Upper lobe of left lung (tissue), 6 donors: Measurements from ENCODE around the gene GPR153. TPM values are rescaled to one million over a fixed set of nuclear protein-coding genes. Genes with fewer than 3 reads are reported as not detected.
A peak's percentile ranks its signal among the peaks of the same experiment; 100 is the strongest.

Experiments
- ATAC-seq, 2 donors: fragments of 200-7000 bp; cut with Tn5 transposase; one replicate each; pipeline ENCODE4 v1.9.1; 2022; ENCODE audit warnings: mild to moderate bottlenecking in 2 of 2, moderate library complexity in 2 of 2; ENCODE audit not compliant: low FRiP score in 2 of 2
- DNase-seq, 2 donors: peaks; one replicate each; pipeline ENCODE4 v3.0.0-alpha.2; 2019 to 2020
- H3K27ac ChIP-seq, 4 donors: fragments of 200-600 bp; sonication (generic); one replicate each; pipeline ENCODE4 v1.5.1; 2016 to 2019
- H3K27me3 ChIP-seq, 4 donors: fragments of 200-600 bp; sonication (generic); one replicate each; pipeline ENCODE4 v1.5.1; 2017 to 2019
- H3K36me3 ChIP-seq, 4 donors: fragments of 200-600 bp; sonication (generic); one replicate each; pipeline ENCODE4 v1.5.1; 2016 to 2019
- H3K4me1 ChIP-seq, 4 donors: fragments of 200-600 bp; sonication (generic); one replicate each; pipeline ENCODE4 v1.5.1; 2018 to 2019
- H3K4me3 ChIP-seq, 4 donors: fragments of 200-600 bp; sonication (generic); one replicate each; pipeline ENCODE4 v1.5.1; 2017 to 2019; ENCODE audit warnings: mild to moderate bottlenecking in 2 of 4, moderate library complexity in 1 of 4
- H3K9me3 ChIP-seq, 4 donors: fragments of 200-600 bp; sonication (generic); one replicate each; pipeline ENCODE4 v1.5.1; 2018 to 2019
- EP300 ChIP-seq, 4 donors: sonication (generic); formaldehyde crosslinking; IDR thresholded peaks; one replicate each; pipeline ENCODE4 v1.5.1; 2017; ENCODE audit warnings: antibody characterized with exemption in 4 of 4, control low read depth in 2 of 4
- POLR2A ChIP-seq, 4 donors: fragments of 450-650 bp; IDR thresholded peaks; one replicate each; pipeline ENCODE4 v1.5.1; 2016 to 2017; ENCODE audit warnings: antibody characterized with exemption in 4 of 4, mild to moderate bottlenecking in 2 of 4
- POLR2AphosphoS5 ChIP-seq, 2 donors: sonication (generic); formaldehyde crosslinking; IDR thresholded peaks; one replicate each; pipeline ENCODE4 v1.5.1; 2017; ENCODE audit warnings: antibody characterized with exemption in 2 of 2
- WGBS, 2 donors: methylation state at CpG; one replicate each; pipeline ENCODE4 v1.1.5; 2017 to 2018; 5-methylcytosine and 5-hydroxymethylcytosine counted together
- total RNA-seq, 6 donors: library from RNA; depleted of rRNA in 4 of 6; stranded (reverse); fragments of >200 nt in 4 of 6; gene quantifications; one replicate each; pipeline versions ENCODE4 v1.1.0 to v1.2.1, GENCODE V29; 2016 to 2021
- TF ChIP-seq, protein P1 (sequence below), 6 experiments: fragments of 450-650 bp in 4 of 6; fragments of 200-600 bp in 2 of 6; sonication (generic) in 2 of 6; IDR thresholded peaks; one replicate each; pipeline ENCODE4 v1.5.1; 2016 to 2019; ENCODE audit warnings: antibody characterized with exemption in 6 of 6
- donor health status: DM: no; HTN: no; CAD: no; lungs with moderate emphysema.
- donor health status: DM: no; HTN: yes; CAD: no; lungs with severe emphysema.

GPR153 gene
- total RNA-seq, 6 donors from 2014 or later = 2.4 to 25.7 (median 12.5) TPM

DNA sequence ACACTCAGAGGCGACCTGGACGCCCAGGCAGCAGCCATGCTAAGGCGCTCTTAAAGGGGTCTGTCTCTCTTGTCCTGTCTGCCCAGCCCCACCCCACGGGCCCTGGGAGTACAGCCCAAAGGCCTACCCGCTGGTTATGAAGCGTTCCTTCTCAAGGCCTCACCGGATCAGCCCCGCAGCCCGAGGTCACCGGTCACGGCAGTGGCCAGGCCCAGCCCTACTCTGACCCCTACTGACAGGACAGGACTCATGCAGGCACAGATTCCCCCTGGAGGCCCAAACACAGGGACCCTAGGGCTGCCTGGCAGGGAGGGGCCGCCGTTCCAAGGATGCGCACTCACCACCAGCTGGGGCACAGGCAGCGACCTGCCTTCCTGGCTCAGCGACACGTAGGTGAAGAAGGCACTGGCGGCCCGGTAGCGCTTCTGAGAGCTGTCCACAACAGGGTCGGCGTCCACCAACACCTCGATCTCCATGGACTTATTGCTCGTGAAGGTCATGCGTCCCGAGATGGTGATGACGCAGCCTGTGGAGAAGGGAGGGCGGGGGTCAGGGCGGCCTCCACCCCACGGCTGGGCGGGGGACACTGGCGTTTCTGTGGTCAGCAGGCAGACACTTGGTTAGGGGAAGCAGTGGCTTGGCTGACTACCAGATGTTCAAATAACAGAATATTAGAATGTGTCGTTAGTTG, 20.0 kb upstream of the GPR153 start:
- ATAC-seq (peak in 1 of 2 donors; percentile 56), DNase-seq (peak in 1 of 2 donors; percentile 87)
- Histone ChIP-seq H3K27me3 (no peaks in the 10 kb centered on the region), H3K4me3 (no peak overlapping the region), H3K27ac (peak overlapping the region in 1 of 4 donors; percentile 54), H3K36me3 (peaks cover 0 to 3% (median 0%) of the 10 kb centered on the region in 4 donors), H3K9me3 (no peaks in the 10 kb centered on the region), H3K4me1 (no peaks in the 10 kb centered on the region)
- 76 to 81% methylated on average over 26 to 31 of the region's 33 CpGs for WGBS, 2 donors
- TF ChIP-seq, protein P1, sequence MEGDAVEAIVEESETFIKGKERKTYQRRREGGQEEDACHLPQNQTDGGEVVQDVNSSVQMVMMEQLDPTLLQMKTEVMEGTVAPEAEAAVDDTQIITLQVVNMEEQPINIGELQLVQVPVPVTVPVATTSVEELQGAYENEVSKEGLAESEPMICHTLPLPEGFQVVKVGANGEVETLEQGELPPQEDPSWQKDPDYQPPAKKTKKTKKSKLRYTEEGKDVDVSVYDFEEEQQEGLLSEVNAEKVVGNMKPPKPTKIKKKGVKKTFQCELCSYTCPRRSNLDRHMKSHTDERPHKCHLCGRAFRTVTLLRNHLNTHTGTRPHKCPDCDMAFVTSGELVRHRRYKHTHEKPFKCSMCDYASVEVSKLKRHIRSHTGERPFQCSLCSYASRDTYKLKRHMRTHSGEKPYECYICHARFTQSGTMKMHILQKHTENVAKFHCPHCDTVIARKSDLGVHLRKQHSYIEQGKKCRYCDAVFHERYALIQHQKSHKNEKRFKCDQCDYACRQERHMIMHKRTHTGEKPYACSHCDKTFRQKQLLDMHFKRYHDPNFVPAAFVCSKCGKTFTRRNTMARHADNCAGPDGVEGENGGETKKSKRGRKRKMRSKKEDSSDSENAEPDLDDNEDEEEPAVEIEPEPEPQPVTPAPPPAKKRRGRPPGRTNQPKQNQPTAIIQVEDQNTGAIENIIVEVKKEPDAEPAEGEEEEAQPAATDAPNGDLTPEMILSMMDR (IDR thresholded peaks at IDR 0.05) = peak in 4 of 6 experiments; percentile 9 to 43 (median 23)
- TF ChIP-seq POLR2AphosphoS5 (IDR thresholded peaks at IDR 0.05) = no peak
- TF ChIP-seq EP300 (IDR thresholded peaks at IDR 0.05) = no peak
- no peak for TF ChIP-seq POLR2A (IDR thresholded peaks at IDR 0.05)

DNA sequence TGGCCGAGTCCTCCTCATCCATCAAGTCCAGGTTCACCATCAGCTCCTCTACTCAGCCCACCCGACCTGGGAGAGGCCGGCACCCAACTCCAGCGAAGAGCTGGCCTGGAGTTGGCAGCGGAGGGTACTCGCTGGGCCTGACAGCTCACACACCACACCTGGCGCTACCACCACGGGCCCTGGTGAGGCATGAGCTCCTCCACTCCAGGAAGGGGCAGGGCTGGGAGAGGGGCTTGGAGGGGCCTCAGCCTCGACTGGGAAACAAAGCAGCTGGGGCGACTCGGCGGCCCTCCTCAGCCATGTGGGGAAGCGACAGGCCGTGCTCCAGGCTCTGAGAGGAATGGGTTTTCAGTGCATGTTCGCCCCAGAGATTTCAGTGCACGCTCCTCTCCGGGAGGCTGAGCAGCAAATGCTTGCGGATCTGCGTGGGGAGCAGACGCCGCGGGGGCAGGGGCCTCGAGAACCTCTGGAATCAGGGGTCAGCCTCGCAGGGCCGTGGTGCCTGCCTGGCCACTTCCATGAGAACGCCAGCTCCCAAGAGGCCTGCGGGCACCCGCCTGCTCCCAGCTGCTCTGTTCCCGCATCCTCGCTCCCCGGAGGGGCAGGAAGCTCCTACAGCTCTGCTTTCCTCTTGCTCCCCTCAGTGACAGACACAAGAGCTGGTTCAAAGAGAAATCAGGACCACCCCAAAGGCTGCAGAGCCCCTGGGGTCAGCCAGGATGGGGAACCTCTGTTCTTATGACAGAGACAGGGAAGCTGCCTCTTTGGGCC, 18.9 kb upstream of the GPR153 start:
- Histone ChIP-seq H3K27me3 (no peaks in the 10 kb centered on the region), H3K4me3 (no peak overlapping the region), H3K36me3 (peaks cover 0 to 3% (median 0%) of the 10 kb centered on the region in 4 donors), H3K27ac (no peak overlapping the region), H3K9me3 (no peaks in the 10 kb centered on the region), H3K4me1 (no peaks in the 10 kb centered on the region)
- TF ChIP-seq POLR2A (IDR thresholded peaks at IDR 0.05) (no peak), POLR2AphosphoS5 (IDR thresholded peaks at IDR 0.05) (no peak), EP300 (IDR thresholded peaks at IDR 0.05) (no peak)
- TF ChIP-seq, protein P1 (IDR thresholded peaks at IDR 0.05) = no peak
- ATAC-seq = no peak
- 90 to 96% methylated on average over 10 to 30 of the region's 31 CpGs for WGBS, 2 donors
- DNase-seq = peak in 1 of 2 donors; percentile 81

DNA sequence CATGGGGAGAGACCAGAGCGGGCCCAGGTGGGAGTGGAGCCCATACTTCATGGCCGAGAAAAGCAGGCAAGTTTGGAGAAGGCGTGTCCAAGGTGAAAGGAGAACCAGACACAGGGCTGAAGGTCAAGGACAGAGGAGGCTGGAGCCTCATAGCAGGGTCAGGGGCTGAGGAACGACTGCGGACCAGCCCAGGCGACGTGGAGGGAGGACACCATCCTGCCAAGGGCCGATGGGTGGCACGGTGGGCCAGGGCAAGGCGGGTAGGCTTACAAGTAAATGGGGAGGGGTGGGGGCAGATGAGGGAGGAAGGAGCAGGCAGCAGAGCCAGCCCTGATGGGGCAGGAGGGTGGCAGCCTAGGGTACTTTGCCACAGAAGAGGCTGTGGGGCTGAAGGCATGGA, 18.2 kb upstream of the GPR153 start:
- no peaks in the 10 kb centered on the region for H3K9me3 ChIP-seq
- no peak for TF ChIP-seq EP300 (IDR thresholded peaks at IDR 0.05)
- no peak for TF ChIP-seq POLR2AphosphoS5 (IDR thresholded peaks at IDR 0.05)
- no peak for TF ChIP-seq POLR2A (IDR thresholded peaks at IDR 0.05)
- TF ChIP-seq, protein P1 (IDR thresholded peaks at IDR 0.05) = no peak
- H3K27ac ChIP-seq = no peak overlapping the region
- H3K36me3 ChIP-seq = peaks cover 0 to 3% (median 0%) of the 10 kb centered on the region in 4 donors
- no peaks in the 10 kb centered on the region for H3K27me3 ChIP-seq
- H3K4me3 ChIP-seq = no peak overlapping the region
- H3K4me1 ChIP-seq = no peaks in the 10 kb centered on the region
- ATAC-seq = no peak
- 90 to 96% methylated on average over 10 of the region's 10 CpGs for WGBS, 2 donors
- peak in 1 of 2 donors; percentile 67 for DNase-seq

DNA sequence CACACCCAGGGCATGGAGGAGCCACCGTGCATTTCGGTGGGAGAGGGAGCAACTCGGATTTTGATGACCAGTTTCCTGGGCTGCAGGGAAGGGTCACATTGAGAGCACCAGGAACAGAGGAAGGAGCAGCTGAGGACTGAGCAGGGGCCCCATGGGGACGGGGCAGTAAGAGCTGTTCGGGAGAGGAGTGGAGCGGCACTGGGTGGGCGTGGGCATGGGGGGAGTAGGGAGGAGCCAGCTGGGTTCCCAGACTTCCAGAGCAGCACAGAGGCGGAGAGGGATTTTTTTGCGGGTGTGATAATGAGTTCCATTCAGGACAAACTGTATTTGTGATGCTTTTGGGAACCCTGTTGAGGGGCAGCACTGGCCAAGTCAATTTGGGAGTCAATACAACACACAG, 17.4 kb upstream of the GPR153 start:
- ATAC-seq = no peak
- Histone ChIP-seq H3K4me3 (no peak overlapping the region), H3K27ac (no peak overlapping the region), H3K27me3 (no peaks in the 10 kb centered on the region), H3K9me3 (no peaks in the 10 kb centered on the region), H3K36me3 (peaks cover 0 to 3% (median 0%) of the 10 kb centered on the region in 4 donors), H3K4me1 (no peaks in the 10 kb centered on the region)
- DNase-seq = no peak
- TF ChIP-seq POLR2AphosphoS5 (IDR thresholded peaks at IDR 0.05) (no peak), POLR2A (IDR thresholded peaks at IDR 0.05) (no peak), EP300 (IDR thresholded peaks at IDR 0.05) (no peak)
- TF ChIP-seq, protein P1 (IDR thresholded peaks at IDR 0.05) = no peak
- 95 to 96% methylated on average over 9 of the region's 9 CpGs for WGBS, 2 donors
